Activated CD4-positive, alpha-beta T cell treated with anti-CD3 and anti-CD28 coated beads for 36 hours (primary cell): ENCODE measurements around the gene ATP1B4. TPM values are rescaled to one million over a fixed set of nuclear protein-coding genes. Genes with fewer than 3 reads are reported as not detected.

ENCODE experiments used
- total RNA-seq, 2 experiments: library from RNA; stranded (reverse); gene quantifications; one replicate each; pipeline ENCODE4 v1.2.3, GENCODE V29; 2021

The ATP1B4 gene
- total RNA-seq, 2 experiments from 2014 or later: not detected

Other genes starting within 250 kb of the ATP1B4 start
- not detected for gene RHOXF1, start 246.2 kb upstream of the ATP1B4 start, total RNA-seq
- gene RHOXF2, start 203.5 kb upstream of the ATP1B4 start, total RNA-seq: not detected
- gene ZBTB33, start 111.3 kb upstream of the ATP1B4 start, total RNA-seq: 10 to 100 TPM; 14.5 to 14.6 TPM
- not detected for gene TMEM255A, start 50.6 kb upstream of the ATP1B4 start, total RNA-seq
- 10 to 100 TPM; 30.4 to 34.5 TPM for gene LAMP2, start 107.2 kb downstream of the ATP1B4 start, total RNA-seq
- 10 to 100 TPM; 49.2 to 49.6 TPM for gene CUL4B, start 198.9 kb downstream of the ATP1B4 start, total RNA-seq
- 10 to 100 TPM; 47.8 to 73.3 TPM for gene MCTS1, start 242.0 kb downstream of the ATP1B4 start, total RNA-seq